HEK293T (cell line): ENCODE results near the gene SLC16A12.

ENCODE experiments used
- CTCF ChIA-PET: fragments of 350-600 bp; formaldehyde crosslinking; extraction: SDS; loops from one replicate; lab custom pipeline; 2021; ENCODE audit warnings: antibody characterized with exemption, inconsistent platforms; lab: Yijun Ruan, JAX
- POLR2A ChIA-PET: fragments of 350-600 bp; formaldehyde crosslinking; extraction: SDS; loops from one replicate; lab custom pipeline; 2020; ENCODE audit warnings: antibody characterized with exemption, inconsistent platforms; lab: Yijun Ruan, JAX
- DNase-seq: peaks from one replicate; pipeline ENCODE4 v3.0.0; 2012; ENCODE audit warnings: mixed read lengths; ENCODE audit errors: extremely low spot score
- ARNT ChIP-seq: fragments of 450-650 bp; IDR thresholded peaks from 2 replicates; pipeline ENCODE4 v1.6.1; 2017; ENCODE audit warnings: mild to moderate bottlenecking
- BHLHE40 ChIP-seq: fragments of 450-650 bp; IDR thresholded peaks from 2 replicates; pipeline ENCODE4 v1.6.1; 2016; ENCODE audit warnings: mild to moderate bottlenecking, moderate library complexity, borderline replicate concordance
- CTBP1 ChIP-seq: fragments of 450-650 bp; IDR thresholded peaks from 2 replicates; pipeline ENCODE4 v1.6.1; 2016; ENCODE audit warnings: borderline replicate concordance
- ELF4 ChIP-seq: fragments of 450-650 bp; IDR thresholded peaks from 2 replicates; pipeline ENCODE4 v1.6.1; 2017; ENCODE audit warnings: antibody characterized with exemption
- FOXA1 ChIP-seq: fragments of 450-650 bp; IDR thresholded peaks from 2 replicates; pipeline ENCODE4 v1.6.1; 2016; ENCODE audit warnings: mild to moderate bottlenecking
- FOXK2 ChIP-seq: fragments of 450-650 bp; IDR thresholded peaks from 2 replicates; pipeline ENCODE4 v1.6.1; 2016; ENCODE audit warnings: mild to moderate bottlenecking
- FOXM1 ChIP-seq: fragments of 450-650 bp; IDR thresholded peaks from 2 replicates; pipeline ENCODE4 v1.6.1; 2017; ENCODE audit warnings: mild to moderate bottlenecking, borderline replicate concordance
- HDGF ChIP-seq: fragments of 450-650 bp; IDR thresholded peaks from 2 replicates; pipeline ENCODE4 v1.6.1; 2017; ENCODE audit warnings: antibody characterized with exemption, borderline replicate concordance
- L3MBTL2 ChIP-seq: fragments of 450-650 bp; conservative IDR thresholded peaks from 2 replicates; pipeline ENCODE4 v1.6.1; 2016; ENCODE audit warnings: mild to moderate bottlenecking
- LEF1 ChIP-seq: fragments of 450-650 bp; IDR thresholded peaks from 2 replicates; pipeline ENCODE4 v1.6.1; 2017; ENCODE audit warnings: mild to moderate bottlenecking, borderline replicate concordance
- NFRKB ChIP-seq: fragments of 450-650 bp; IDR thresholded peaks from 2 replicates; pipeline ENCODE4 v1.6.1; 2016; ENCODE audit warnings: mild to moderate bottlenecking, moderate library complexity
- SP1 ChIP-seq: fragments of 450-650 bp; IDR thresholded peaks from 2 replicates; pipeline ENCODE4 v1.6.1; 2017
- SUZ12 ChIP-seq: fragments of 450-650 bp; IDR thresholded peaks from 2 replicates; pipeline ENCODE4 v1.6.1; 2016; ENCODE audit warnings: mild to moderate bottlenecking
- TARDBP ChIP-seq: fragments of 450-650 bp; IDR thresholded peaks from 2 replicates; pipeline ENCODE4 v1.6.1; 2016
- ZNF384 ChIP-seq: fragments of 450-650 bp; IDR thresholded peaks from 2 replicates; pipeline ENCODE4 v1.6.1; 2016
- TF ChIP-seq, protein P1 (sequence below): fragments of 450-650 bp; IDR thresholded peaks from 2 replicates; pipeline ENCODE4 v1.6.1; 2016

The SLC16A12 gene

GRCh38 chr10:89404104-89405047, 131.0 kb downstream of the SLC16A12 start:
- CTCF ChIA-PET: interaction anchor here (0.6 to 0.7 kb wide), 4 partner anchors 8 to 1923 kb away, joined by 4 to 8 read pairs (median 6); no protein-coding TSS in a partner anchor

DNA sequence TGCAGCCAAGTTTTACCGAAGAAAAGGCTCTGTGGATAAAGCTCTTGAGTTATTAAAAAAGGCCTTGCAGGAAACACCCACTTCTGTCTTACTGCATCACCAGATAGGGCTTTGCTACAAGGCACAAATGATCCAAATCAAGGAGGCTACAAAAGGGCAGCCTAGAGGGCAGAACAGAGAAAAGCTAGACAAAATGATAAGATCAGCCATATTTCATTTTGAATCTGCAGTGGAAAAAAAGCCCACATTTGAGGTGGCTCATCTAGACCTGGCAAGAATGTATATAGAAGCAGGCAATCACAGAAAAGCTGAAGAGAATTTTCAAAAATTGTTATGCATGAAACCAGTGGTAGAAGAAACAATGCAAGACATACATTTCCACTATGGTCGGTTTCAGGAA, 132.4 kb downstream of the SLC16A12 start:
- ChIA-PET POLR2A (interaction anchor here (2.0 kb wide), 1 partner anchor 11 kb away, joined by 6 read pairs; the partner anchor contains the start of gene IFIT5), CTCF (no interaction called here)
- no peak for TF ChIP-seq BHLHE40
- TF ChIP-seq SP1: no peak
- no peak for TF ChIP-seq SUZ12
- TF ChIP-seq NFRKB: no peak
- no peak for TF ChIP-seq FOXK2
- no peak for TF ChIP-seq FOXA1
- no peak for TF ChIP-seq FOXM1
- no peak for TF ChIP-seq CTBP1
- no peak for TF ChIP-seq L3MBTL2
- TF ChIP-seq LEF1: no peak
- no peak for TF ChIP-seq TARDBP
- TF ChIP-seq, protein P1, sequence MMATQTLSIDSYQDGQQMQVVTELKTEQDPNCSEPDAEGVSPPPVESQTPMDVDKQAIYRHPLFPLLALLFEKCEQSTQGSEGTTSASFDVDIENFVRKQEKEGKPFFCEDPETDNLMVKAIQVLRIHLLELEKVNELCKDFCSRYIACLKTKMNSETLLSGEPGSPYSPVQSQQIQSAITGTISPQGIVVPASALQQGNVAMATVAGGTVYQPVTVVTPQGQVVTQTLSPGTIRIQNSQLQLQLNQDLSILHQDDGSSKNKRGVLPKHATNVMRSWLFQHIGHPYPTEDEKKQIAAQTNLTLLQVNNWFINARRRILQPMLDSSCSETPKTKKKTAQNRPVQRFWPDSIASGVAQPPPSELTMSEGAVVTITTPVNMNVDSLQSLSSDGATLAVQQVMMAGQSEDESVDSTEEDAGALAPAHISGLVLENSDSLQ: no peak
- TF ChIP-seq ZNF384: no peak
- TF ChIP-seq ELF4: no peak
- no peak for TF ChIP-seq ARNT
- DNase-seq: no peak

More at GRCh38 chr10:89404104-89405047, 131.0 kb downstream of the SLC16A12 start:
- POLR2A ChIA-PET: no interaction called here
- no peak for DNase-seq
- TF ChIP-seq SP1: no peak

DNA sequence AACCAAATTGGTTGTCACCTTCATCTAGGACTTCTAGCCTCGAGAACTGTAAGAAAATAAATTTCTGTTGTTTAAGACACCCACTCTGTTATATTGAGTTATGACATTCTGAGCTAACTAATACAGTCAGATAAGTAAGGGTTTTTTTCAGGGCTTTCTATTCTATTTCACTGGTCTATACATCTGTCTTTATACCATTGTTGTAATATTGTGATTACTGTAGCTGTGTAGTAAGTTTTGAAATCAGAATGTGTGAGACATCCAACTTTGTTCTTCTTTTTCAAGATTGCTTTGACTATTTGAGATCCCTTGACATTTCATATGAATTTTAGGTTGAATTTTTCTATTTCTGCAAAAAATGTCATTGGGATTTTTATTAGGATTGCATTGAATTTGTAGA, 135.4 kb downstream of the SLC16A12 start:
- CTCF ChIA-PET: no interaction called here
- no peak for DNase-seq
- POLR2A ChIA-PET: no interaction called here
- TF ChIP-seq NFRKB: no peak
- TF ChIP-seq HDGF: no peak
- no peak for TF ChIP-seq ELF4
- no peak for TF ChIP-seq FOXA1
- no peak for TF ChIP-seq TARDBP
- TF ChIP-seq ARNT: no peak
- TF ChIP-seq LEF1: no peak
- no peak for TF ChIP-seq SUZ12
- no peak for TF ChIP-seq ZNF384
- no peak for TF ChIP-seq CTBP1
- TF ChIP-seq, protein P1: no peak
- TF ChIP-seq SP1: no peak
- no peak for TF ChIP-seq FOXK2

DNA sequence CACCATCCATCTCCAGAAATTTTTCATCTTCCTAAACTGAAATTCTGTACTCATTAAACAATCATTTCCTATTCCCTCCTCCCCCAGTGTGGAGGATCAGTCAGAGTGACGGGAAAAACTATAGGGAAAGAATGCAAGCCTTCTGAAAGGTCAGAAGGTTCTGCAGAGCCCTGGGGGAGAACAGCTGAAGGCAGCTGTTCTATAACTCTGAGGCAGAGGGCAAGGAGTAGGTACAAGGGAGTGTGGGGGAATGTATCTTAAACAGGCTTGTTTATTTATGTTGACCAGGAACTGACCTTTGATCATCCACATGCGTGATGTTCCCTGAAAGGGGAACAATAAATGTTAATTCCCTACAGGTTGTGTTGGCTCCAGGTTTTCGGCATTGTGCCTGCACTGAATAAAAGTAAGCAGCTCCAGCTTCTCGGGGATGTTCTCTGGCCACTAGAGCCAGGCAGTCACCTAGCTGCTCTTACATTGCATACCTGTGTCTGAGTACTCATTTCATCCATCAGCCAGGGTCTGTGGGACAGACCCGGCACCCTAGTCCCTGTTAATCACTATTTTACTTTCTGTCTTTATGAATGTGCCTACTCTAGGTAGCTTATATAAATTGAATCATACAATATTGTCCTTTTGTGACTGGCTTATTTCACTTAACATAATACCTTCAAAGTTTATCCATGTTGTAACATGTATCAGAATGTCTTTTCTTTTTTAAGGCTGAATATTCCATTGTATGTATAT, 137.2 kb downstream of the SLC16A12 start:
- no peak for TF ChIP-seq CTBP1
- TF ChIP-seq ZNF384: no peak
- no peak for TF ChIP-seq SUZ12
- no peak for TF ChIP-seq ELF4
- no peak for DNase-seq
- ChIA-PET POLR2A (no interaction called here), CTCF (no interaction called here)

DNA sequence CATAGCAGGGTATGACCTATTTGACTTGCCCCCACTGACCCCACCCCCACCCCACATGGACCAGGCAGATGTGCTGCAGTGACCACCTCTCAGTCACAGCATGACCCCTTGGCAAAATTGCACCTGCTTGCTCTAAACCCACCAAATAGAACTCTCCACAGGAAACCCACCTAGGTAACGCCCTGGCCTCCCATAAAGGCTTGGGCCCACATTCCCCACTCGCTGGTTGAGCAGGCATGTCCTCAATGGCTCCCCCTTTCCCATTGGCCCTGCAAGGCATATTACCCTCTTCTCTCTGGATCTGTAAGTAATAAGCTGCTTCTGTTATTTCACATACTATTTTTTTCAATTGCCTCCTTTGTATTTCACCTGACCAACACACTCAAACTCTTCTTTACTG, 140.3 kb downstream of the SLC16A12 start:
- ChIA-PET CTCF (no interaction called here), POLR2A (no interaction called here)
- DNase-seq: no peak
- TF ChIP-seq FOXM1 (no peak), FOXK2 (no peak), L3MBTL2 (no peak), BHLHE40 (no peak), HDGF (no peak), SUZ12 (no peak), SP1 (no peak), ARNT (no peak), ZNF384 (no peak), CTBP1 (no peak), TARDBP (no peak), FOXA1 (no peak), NFRKB (no peak), ELF4 (no peak), LEF1 (no peak)
- TF ChIP-seq, protein P1: no peak

- no peak for DNase-seq
- TF ChIP-seq L3MBTL2 (no peak), CTBP1 (no peak), NFRKB (no peak), SP1 (no peak), ELF4 (no peak), FOXM1 (no peak)
- TF ChIP-seq, protein P1: no peak
- ChIA-PET POLR2A (no interaction called here), CTCF (no interaction called here)
These were observed 141.5 kb downstream of the SLC16A12 start for GRCh38 chr10:89393898-89394297.
